ENCODE results near the gene PRKAG2.

PRKAG2 gene

GRCh38 chr7:151821226-151821625 is 55.7 kb downstream of the PRKAG2 start:
- DNase-seq (ENCODE audit: extremely low read depth in 1 of 2, low read depth in 1 of 2), result no peak

GRCh38 chr7:151820491-151821105 is 56.3 kb downstream of the PRKAG2 start:
- no peak for DNase-seq (ENCODE audit: extremely low read depth in 1 of 2, low read depth in 1 of 2)

GRCh38 chr7:151819866-151820265 is 57.0 kb downstream of the PRKAG2 start:
- no peak for DNase-seq (ENCODE audit: extremely low read depth in 1 of 2, low read depth in 1 of 2)

- no peak for DNase-seq (ENCODE audit: extremely low read depth in 1 of 2, low read depth in 1 of 2)
Measured at GRCh38 chr7:151818674-151819519, 58.0 kb downstream of the PRKAG2 start.

GRCh38 chr7:151817981-151818673 is 58.8 kb downstream of the PRKAG2 start:
- DNase-seq (ENCODE audit: extremely low read depth in 1 of 2, low read depth in 1 of 2), result no peak

- DNase-seq (ENCODE audit: extremely low read depth in 1 of 2, low read depth in 1 of 2), result no peak
Measured at GRCh38 chr7:151817315-151817690, 59.6 kb downstream of the PRKAG2 start.

GRCh38 chr7:151816562-151817314 is 60.2 kb downstream of the PRKAG2 start:
- DNase-seq (ENCODE audit: extremely low read depth in 1 of 2, low read depth in 1 of 2), result no peak

GRCh38 chr7:151815419-151815818 is 61.5 kb downstream of the PRKAG2 start:
- DNase-seq (ENCODE audit: extremely low read depth in 1 of 2, low read depth in 1 of 2), result no peak

GRCh38 chr7:151814400-151815009 is 62.4 kb downstream of the PRKAG2 start:
- no peak for DNase-seq (ENCODE audit: extremely low read depth in 1 of 2, low read depth in 1 of 2)

- DNase-seq (ENCODE audit: extremely low read depth in 1 of 2, low read depth in 1 of 2), result no peak
Measured at GRCh38 chr7:151813997-151814396, 62.9 kb downstream of the PRKAG2 start.

GRCh38 chr7:151813445-151813844 is 63.5 kb downstream of the PRKAG2 start:
- no peak for DNase-seq (ENCODE audit: extremely low read depth in 1 of 2, low read depth in 1 of 2)

GRCh38 chr7:151812967-151813366 is 63.9 kb downstream of the PRKAG2 start:
- DNase-seq (ENCODE audit: extremely low read depth in 1 of 2, low read depth in 1 of 2), result no peak

GRCh38 chr7:151810441-151811232 is 66.3 kb downstream of the PRKAG2 start:
- DNase-seq (ENCODE audit: extremely low read depth in 1 of 2, low read depth in 1 of 2), result no peak

- no peak for DNase-seq (ENCODE audit: extremely low read depth in 1 of 2, low read depth in 1 of 2)
Measured at GRCh38 chr7:151809864-151810170, 67.1 kb downstream of the PRKAG2 start.

- DNase-seq (ENCODE audit: extremely low read depth in 1 of 2, low read depth in 1 of 2), result no peak
Measured at GRCh38 chr7:151809146-151809863, 67.6 kb downstream of the PRKAG2 start.

GRCh38 chr7:151808400-151809145 is 68.3 kb downstream of the PRKAG2 start:
- DNase-seq (ENCODE audit: extremely low read depth in 1 of 2, low read depth in 1 of 2), result no peak

- DNase-seq (ENCODE audit: extremely low read depth in 1 of 2, low read depth in 1 of 2), result no peak
Measured at GRCh38 chr7:151807846-151808245, 69.1 kb downstream of the PRKAG2 start.

- no peak for DNase-seq (ENCODE audit: extremely low read depth in 1 of 2, low read depth in 1 of 2)
Measured at GRCh38 chr7:151806952-151807775, 69.8 kb downstream of the PRKAG2 start.
